OCI-LY1 (cell line): Measurements from ENCODE around the gene UBASH3B.

Experiments used
- EZH2 ChIP-seq: fragments of 200-600 bp; sonication (generic), shearing (Covaris generic); IDR thresholded peaks from 2 replicates; pipeline ENCODE4 v1.8.0; 2017; ENCODE audit warnings: borderline replicate concordance, mixed run types, mild to moderate bottlenecking, antibody characterized with exemption, low read length, moderate library complexity, mixed read lengths
- TF ChIP-seq, protein P1 (sequence below): fragments of 200-600 bp; sonication (generic), shearing (Covaris generic); IDR thresholded peaks from 2 replicates; pipeline ENCODE4 v1.5.1; 2017; ENCODE audit warnings: mild to moderate bottlenecking, antibody characterized with exemption, low read length, moderate library complexity, mixed read lengths

DNA sequence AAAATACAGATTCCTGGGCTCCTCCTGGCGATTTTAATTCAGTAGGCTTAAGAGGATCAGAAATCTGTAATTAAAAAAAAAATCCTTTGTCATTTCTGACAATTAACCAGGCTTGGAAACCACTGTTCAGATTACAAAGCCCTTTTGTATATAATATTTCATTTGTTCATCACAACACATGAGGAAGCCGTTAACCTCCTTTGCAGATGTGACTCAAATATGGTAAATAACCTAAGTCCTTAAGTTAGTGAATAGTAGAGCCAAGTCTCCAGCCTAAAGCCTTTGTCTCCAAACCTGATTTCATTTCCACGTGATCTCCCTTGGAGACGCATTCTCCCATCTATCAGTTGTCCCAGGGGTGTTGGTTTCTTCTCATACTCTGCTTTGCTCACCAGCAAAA is 67.6 kb downstream of the UBASH3B start:
- TF ChIP-seq, protein P1, sequence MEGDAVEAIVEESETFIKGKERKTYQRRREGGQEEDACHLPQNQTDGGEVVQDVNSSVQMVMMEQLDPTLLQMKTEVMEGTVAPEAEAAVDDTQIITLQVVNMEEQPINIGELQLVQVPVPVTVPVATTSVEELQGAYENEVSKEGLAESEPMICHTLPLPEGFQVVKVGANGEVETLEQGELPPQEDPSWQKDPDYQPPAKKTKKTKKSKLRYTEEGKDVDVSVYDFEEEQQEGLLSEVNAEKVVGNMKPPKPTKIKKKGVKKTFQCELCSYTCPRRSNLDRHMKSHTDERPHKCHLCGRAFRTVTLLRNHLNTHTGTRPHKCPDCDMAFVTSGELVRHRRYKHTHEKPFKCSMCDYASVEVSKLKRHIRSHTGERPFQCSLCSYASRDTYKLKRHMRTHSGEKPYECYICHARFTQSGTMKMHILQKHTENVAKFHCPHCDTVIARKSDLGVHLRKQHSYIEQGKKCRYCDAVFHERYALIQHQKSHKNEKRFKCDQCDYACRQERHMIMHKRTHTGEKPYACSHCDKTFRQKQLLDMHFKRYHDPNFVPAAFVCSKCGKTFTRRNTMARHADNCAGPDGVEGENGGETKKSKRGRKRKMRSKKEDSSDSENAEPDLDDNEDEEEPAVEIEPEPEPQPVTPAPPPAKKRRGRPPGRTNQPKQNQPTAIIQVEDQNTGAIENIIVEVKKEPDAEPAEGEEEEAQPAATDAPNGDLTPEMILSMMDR, result no peak
- TF ChIP-seq EZH2, result no peak
